HS-27A (cell line): Measurements from ENCODE around the gene KLHL35.
"Not testable (repeated sequence)": the region's sequence is repeated elsewhere in the genome, so short reads cannot be mapped to it uniquely, and the experiment has no call there.

Source experiments
- DNase-seq: peaks from one replicate; pipeline ENCODE4 v3.0.0-alpha.2; 2012; ENCODE audit warnings: low read depth, missing footprints

The KLHL35 gene

GRCh38 chr11:75425422-75425821, 7.6 kb downstream of the KLHL35 start:
- no peak for DNase-seq

GRCh38 chr11:75424396-75424795, 8.6 kb downstream of the KLHL35 start:
- no peak for DNase-seq

- DNase-seq, result no peak
Measured at GRCh38 chr11:75423721-75424120, 9.3 kb downstream of the KLHL35 start.

- DNase-seq, result no peak
Measured at GRCh38 chr11:75422248-75423231, 10.5 kb downstream of the KLHL35 start.

GRCh38 chr11:75421902-75422247, 11.1 kb downstream of the KLHL35 start:
- DNase-seq, result no peak

GRCh38 chr11:75421035-75421602, 11.9 kb downstream of the KLHL35 start:
- no peak for DNase-seq

GRCh38 chr11:75420224-75421034, 12.6 kb downstream of the KLHL35 start:
- no peak for DNase-seq

- no peak for DNase-seq
Measured at GRCh38 chr11:75413864-75414263, 19.1 kb downstream of the KLHL35 start.

GRCh38 chr11:75413146-75413545, 19.9 kb downstream of the KLHL35 start:
- DNase-seq, result not testable (repeated sequence)

GRCh38 chr11:75409971-75410370, 23.0 kb downstream of the KLHL35 start:
- DNase-seq, result not testable (repeated sequence)

- DNase-seq, result no peak
Measured at GRCh38 chr11:75408957-75409219, 24.1 kb downstream of the KLHL35 start.

- DNase-seq, result no peak
Measured at GRCh38 chr11:75406338-75406777, 26.6 kb downstream of the KLHL35 start.

- DNase-seq, result no peak
Measured at GRCh38 chr11:75403983-75404658, 28.9 kb downstream of the KLHL35 start.

GRCh38 chr11:75403037-75403436, 30.0 kb downstream of the KLHL35 start:
- DNase-seq, result no peak

GRCh38 chr11:75402002-75402773, 30.8 kb downstream of the KLHL35 start:
- no peak for DNase-seq

- no peak for DNase-seq
Measured at GRCh38 chr11:75400146-75400865, 32.7 kb downstream of the KLHL35 start.

- DNase-seq, result peak; percentile 81
Measured at GRCh38 chr11:75399344-75400145, 33.5 kb downstream of the KLHL35 start, which contains the start of gene RPS3. Gene RPS3 (plus strand): TSS chr11:75399518. CDS start chr11:75399548, 30 bp downstream.

GRCh38 chr11:75398906-75399305, 34.1 kb downstream of the KLHL35 start:
- DNase-seq, result no peak

- DNase-seq, result no peak
Measured at GRCh38 chr11:75394085-75394840, 38.7 kb downstream of the KLHL35 start.
